GDM1 (cell line): ENCODE data around the gene ENC1.

Experiments
- DNase-seq: peaks from one replicate; lab custom pipeline; 2025; lab: John Stamatoyannopoulos, UW

The ENC1 gene

DNA sequence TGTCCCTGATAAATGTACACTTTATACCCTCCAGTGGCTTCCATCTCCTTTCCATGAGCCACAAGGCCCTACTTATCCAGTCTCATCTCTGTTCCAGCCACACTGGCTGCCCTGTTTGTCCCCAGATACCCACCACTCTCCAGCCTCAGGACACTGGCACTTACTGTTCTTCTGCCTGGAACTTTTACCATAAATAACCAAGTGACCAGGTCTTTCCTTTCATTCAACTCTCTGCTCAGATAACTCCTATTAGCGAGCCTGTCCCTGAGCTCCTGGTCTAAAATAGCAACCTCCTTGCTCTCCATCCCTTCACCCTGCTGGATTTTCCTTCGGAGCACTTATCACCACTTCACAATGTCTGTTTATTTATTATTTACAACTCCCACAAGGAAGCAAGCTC, 16.6 kb upstream of the ENC1 start:
- no peak for DNase-seq

DNA sequence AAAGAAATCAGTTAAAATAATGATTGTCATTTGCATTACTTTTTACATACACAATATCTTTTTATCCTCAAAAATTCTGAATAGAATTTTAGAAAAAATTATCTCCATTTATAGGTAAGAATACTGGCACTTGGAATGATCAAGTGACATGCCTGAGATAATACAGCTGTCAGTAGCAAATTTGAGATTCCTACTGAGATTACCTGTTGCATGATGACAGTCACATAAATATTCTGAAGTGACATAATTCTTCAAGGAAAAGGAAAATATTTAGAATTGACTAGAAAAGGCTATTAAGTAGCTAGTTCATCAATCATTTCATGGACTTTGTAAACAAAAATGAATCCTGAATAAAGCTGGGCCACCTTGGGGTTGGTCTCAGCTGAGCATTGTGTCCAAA, 15.2 kb upstream of the ENC1 start:
- DNase-seq = no peak

GRCh38 chr5:74655206-74655605, 14.7 kb upstream of the ENC1 start:
- DNase-seq = no peak

GRCh38 chr5:74653991-74654390, 13.5 kb upstream of the ENC1 start:
- no peak for DNase-seq

DNA sequence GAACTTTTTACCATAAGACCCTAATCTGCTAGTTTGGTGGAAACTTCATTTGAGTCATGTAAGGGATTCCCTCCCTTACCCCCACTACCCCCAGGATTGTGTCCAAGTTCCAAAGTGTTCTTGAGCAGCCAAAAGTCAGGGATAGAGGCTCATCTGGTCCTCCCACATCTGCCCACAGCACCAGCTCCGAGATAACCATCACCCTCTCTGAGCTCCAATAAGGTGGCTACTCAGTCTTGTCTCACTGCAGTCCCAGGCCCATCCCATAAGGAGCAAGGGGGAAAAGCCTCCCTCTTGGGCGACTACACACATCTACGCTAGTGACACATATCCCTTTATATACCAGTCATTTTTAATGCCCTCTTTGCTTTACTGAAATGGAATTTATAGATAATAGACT, 12.0 kb upstream of the ENC1 start:
- DNase-seq = no peak

DNA sequence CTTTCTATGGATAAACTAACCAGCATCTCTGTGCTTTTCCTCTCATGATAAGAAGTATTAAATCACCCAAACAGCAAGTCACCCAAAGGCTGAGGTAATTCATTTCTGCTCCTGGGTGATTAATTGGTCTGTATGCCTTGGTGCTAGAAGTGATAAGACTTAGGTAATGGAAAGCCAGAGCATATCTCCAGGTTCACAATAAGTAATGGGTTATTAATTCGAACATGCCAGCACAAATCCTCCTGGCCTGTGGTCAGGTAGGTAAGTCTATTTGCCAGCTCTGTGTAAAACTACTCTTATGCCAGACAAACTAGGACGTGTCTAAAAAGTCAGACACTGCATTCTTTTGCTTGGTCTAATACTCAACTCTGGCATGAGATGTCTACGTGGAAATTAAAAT, 11.2 kb upstream of the ENC1 start:
- DNase-seq = no peak

- no peak for DNase-seq
Measured at GRCh38 chr5:74649421-74649973, 9.0 kb upstream of the ENC1 start.

DNA sequence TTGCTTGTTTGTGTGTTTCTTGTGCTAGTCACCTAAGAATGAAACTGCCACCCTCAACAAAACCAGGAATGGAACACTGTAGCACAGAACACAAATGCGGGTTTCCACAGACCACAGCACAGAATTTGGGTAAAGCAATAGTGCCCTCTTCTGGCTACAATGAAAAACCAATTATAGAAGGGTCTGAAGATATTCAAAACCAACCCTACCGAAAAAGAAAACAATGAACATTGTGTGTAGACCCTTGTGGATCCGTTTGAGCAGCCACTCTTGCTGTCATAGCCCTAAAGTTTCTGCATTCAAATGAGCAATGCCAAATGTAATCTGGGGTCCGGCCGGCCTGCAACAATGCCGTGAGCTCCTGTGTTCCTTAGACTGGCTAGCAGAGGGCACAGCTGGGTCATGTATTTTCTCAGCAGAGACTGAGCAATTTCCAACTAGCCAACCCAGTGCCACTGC, 8.3 kb upstream of the ENC1 start:
- peak; percentile 58 for DNase-seq

DNA sequence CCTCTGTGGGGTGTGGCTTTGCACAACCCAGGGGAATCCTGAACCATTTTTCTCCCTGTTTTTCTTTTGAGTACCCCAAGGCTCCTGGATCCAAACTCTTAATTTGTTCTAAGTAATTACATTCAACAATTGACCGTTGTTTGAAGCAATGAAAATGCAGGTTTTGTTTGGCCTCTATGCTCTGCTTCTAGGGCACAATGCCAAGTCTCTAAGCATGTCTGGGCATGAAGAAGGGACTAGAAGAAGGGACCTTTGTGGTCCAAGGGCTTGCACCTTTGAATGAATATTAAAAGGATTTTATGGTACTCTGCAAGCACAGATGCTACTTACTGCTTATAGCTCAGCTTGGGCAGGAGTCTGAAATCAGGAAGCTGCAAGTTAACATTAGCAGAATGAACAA, 6.6 kb upstream of the ENC1 start:
- no peak for DNase-seq

GRCh38 chr5:74643111-74643562, 2.6 kb upstream of the ENC1 start:
- no peak for DNase-seq

DNA sequence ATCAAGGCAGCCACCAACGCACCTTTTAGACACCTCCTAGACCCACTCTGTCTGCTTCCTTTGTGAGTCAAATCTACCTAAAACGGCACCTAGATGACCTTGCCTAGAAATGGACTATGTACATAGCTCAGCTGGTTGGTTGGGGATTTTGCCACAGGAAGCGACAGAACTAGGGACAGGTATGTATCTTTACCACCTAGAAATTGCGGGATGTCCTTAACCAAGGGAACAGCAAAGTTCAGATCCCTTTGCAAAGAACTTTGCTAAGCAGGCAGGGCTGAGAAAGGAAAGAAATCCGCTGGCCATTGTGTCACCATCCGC, 2.0 kb upstream of the ENC1 start:
- no peak for DNase-seq

DNA sequence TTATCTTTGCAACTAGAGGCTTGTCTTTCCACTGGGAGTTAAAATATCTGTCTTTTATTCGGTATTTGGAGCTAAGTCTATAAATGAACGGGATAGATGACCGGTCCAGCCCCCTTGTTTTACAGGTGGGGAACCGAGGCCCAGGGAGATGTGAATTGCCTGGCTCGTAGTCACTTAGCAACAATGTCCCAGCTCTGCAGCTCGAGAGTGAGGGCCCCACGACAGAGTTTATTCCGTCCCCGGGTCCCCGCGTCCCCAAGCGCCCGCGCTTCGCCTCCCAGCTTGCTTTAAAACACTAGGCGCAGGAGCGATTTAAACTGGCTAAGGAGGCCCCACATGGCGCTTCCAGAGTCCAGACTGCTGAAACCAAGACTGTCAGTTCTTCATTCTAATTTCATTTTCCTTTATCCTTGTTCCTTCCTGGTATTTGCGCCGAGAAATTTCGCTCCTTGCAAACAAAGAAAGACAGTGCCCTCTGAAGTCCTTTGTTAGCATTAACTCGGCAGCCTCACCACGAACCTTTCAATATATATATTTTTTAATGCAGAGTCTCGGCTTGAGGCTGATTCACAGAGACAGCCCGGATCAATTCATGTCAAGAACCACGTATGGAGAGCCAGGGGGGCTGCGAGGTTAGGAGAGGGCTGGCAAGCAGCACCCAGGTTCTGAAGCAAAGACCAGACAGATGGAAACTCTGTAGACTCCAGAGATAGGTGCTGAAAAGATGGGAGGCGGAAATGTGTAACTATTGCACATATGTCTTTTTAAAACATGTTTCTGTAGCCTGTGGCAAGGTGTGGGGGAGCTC, 1.4 kb upstream of the ENC1 start:
- DNase-seq = peak; percentile 28

DNA sequence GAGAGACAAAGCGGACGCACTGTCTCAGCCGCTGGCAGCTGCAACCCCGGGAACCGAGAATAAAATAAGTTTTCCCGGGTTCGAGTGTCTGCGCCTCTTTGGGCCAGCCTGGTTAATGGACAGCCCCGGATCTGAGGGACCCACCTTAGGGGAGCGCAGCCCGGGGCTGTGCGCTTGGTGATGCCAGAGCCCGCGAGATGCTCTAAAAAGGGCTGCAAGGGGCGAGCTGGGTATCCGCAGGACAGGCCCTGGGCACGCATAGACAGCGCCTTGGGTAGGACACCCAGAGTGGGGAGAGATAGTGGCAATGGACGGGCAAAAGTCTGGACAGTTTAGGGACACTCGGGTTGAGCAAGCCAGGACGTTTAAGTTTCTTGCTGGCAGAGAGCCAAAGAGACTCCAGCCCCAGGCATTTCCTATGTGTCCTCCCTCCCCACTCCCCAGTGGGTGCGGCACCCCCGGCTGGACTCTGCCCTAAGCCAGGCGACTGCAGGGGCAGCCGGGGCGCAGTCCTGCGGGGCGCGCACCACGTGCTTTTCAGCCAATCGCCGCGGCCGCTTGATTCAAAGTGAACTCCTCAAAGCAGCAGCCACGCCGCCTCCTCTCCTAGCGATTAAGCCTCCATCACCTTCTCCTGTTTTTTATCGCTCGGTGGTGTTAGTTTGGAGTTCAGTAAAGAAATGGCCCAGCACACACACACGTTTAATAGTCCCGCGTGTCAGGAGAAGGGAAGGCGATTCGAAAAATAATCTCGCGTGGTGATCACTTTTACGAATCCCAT, 616 bp upstream of the ENC1 start:
- peak; percentile 23 for DNase-seq

DNA sequence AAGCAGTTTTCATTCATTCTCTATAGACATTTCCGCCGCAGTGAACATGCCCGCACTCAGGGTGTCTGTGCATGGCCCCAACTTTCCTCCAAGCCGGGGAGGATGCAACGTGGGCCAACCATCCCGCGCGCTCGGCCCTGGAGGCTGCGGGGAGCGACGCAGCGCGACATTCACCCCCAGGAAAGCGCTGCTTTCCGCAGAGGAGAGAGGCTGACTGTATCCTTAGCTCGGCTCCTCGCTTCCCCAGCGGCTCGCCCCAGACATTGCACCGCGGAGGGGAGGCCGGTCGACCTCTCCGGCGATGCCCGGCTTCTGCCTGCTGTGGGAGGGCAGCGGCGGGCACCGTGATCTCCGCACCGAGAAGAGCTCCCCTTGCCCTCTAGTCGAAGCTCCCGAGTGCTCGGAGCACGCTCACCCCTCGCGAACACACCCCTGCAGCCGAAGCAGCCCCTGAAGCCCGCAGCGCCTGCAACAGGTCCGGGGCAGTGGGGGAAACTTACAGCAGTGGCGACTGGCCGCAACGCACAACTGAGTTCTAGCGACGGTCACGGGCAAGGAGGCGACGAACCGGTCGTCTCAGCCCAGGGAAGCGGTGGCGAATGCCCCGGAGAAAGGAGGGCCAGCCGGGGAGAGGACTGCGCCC, 600 bp downstream of the ENC1 start:
- DNase-seq = peak; percentile 9

DNA sequence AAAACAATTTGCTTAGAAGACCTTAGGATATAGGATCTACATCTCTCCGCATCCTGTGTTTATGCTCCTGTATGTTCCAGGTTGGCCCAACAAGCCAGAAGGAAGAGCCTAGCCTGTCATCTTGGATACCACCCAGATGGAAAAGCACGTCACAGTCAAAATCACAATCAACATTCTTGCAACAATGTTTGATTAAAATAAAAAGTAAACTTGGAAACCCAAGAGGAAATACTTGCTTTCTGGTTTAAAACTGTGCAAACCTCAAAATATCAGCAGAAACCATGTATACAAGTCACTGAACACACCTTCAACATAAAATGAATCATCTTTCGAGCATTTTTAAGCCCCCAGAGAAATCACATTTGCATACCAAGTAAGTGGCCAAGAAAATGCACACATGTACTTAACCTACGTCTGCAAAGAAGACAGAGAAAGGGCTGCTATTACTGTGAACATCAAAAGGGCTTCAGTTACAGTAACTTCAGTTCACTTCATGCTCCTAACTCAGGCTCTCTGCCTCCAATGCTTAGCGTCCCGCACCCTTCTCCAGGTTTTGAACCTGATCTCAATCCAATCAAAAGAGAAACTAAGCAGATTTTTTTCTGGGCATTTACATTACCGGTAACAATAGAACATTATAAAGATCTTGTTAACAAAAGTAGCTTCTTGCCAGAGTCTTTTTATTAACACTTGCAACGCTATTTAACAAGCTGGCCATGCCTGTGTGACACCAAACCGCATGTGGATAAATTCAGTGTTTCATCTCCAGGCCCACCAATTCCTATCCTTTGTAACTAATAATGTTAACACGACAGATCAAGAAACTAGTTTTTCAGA, 1.3 kb downstream of the ENC1 start:
- DNase-seq = no peak

GRCh38 chr5:74638544-74638969, 2.0 kb downstream of the ENC1 start:
- no peak for DNase-seq

DNA sequence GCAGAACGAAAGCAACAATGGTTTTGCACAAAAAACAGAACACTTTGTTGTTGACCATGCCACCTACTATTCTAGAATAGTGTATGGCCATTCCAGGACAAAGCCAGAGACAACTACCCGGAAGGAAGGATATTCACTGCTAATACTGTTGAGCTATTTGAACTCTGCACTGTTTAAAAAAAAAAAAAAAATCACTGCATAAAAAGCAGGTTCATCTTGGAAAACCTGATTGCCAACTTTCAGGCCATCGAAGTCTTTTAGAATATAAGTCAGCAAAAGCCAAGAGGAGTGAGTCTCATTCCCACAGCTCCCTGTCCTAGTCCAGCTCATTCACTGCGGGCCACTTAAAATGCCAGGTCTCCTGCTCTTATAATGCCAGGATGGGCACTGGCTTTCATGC, 4.0 kb downstream of the ENC1 start:
- DNase-seq = no peak

GRCh38 chr5:74636149-74636548, 4.4 kb downstream of the ENC1 start:
- no peak for DNase-seq

GRCh38 chr5:74634611-74635286, 5.8 kb downstream of the ENC1 start:
- no peak for DNase-seq

- DNase-seq = no peak
Measured at GRCh38 chr5:74633695-74634094, 6.8 kb downstream of the ENC1 start.

- DNase-seq = no peak
Measured at GRCh38 chr5:74632947-74633356, 7.6 kb downstream of the ENC1 start.
